Activated CD4-positive, alpha-beta T cell treated with anti-CD3 and anti-CD28 coated beads, Interleukin-2, amount 10 ng/mL, durations not matched to agents 7 days and 5 days (primary cell): ENCODE results near the gene RSL24D1. TPM values are rescaled to one million over a fixed set of nuclear protein-coding genes. Genes with fewer than 3 reads are reported as not detected.

Source experiments
- CTCF ChIA-PET: fragments of 350-600 bp; sonication (Branson Sonifier 250); formaldehyde crosslinking; loops from one replicate; lab custom pipeline; 2021; ENCODE audit warnings: antibody characterized with exemption; lab: Charles Lee
- POLR2A ChIA-PET: fragments of 350-600 bp; sonication (Branson Sonifier 250); formaldehyde crosslinking; loops from one replicate; lab custom pipeline; 2021; ENCODE audit warnings: antibody characterized with exemption; lab: Charles Lee
- DNase-seq: peaks from one replicate; pipeline ENCODE4 v3.0.0-alpha.2; 2020
- H3K27ac Mint-ChIP-seq: one replicate; pipeline ENCODE4 v1.8.0; 2021; ENCODE audit warnings: mild to moderate bottlenecking, moderate library complexity, mixed read lengths
- H3K27me3 Mint-ChIP-seq: one replicate; pipeline ENCODE4 v1.8.0; 2021; ENCODE audit warnings: mixed read lengths
- H3K36me3 Mint-ChIP-seq: one replicate; pipeline ENCODE4 v1.8.0; 2021; ENCODE audit warnings: low read depth, mixed read lengths
- H3K4me1 Mint-ChIP-seq: one replicate; pipeline ENCODE4 v1.8.0; 2021; ENCODE audit warnings: mixed read lengths
- H3K4me3 Mint-ChIP-seq: one replicate; pipeline ENCODE4 v1.8.0; 2021; ENCODE audit warnings: mild to moderate bottlenecking, moderate library complexity, mixed read lengths
- H3K9me3 Mint-ChIP-seq: one replicate; pipeline ENCODE4 v1.8.0; 2021; ENCODE audit warnings: mixed read lengths
- total RNA-seq, 2 experiments: library from RNA; stranded (reverse); gene quantifications; one replicate each; pipeline ENCODE4 v1.2.3, GENCODE V29; 2021

The RSL24D1 gene
- total RNA-seq, 2 experiments from 2014 or later = 78.6 to 81.2 TPM

DNA sequence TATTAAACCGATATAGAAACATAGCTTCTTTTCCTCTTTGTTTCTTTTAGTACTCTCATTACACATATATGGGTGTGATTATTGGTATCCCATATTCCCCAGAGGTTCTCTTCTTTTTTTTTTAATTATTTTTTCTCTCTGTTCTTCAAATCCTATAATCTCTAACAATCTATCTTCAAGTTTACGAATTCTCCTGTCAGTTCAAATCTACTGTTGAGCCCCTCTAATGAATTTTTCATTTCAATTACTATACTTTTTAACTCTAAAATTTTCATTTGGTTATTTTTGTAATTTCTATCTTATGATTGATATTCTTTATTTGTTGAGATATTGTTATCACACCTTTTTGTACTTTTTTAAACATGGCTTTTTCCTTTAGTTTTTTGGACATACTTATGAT, 64.1 kb downstream of the RSL24D1 start:
- peaks cover 4% of the 10 kb centered on the region for H3K27me3 Mint-ChIP-seq
- peaks cover 13% of the 10 kb centered on the region for H3K9me3 Mint-ChIP-seq
- ChIA-PET POLR2A (no interaction called here), CTCF (no interaction called here)
- no peak overlapping the region for H3K27ac Mint-ChIP-seq
- H3K4me1 Mint-ChIP-seq = no peaks in the 10 kb centered on the region
- no peak overlapping the region for H3K4me3 Mint-ChIP-seq
- DNase-seq = no peak
- peaks cover 3% of the 10 kb centered on the region for H3K36me3 Mint-ChIP-seq

Other genes with a start within 250 kb of the RSL24D1 start
- 10 to 100 TPM; 63.4 to 65.8 TPM for gene RAB27A, start 92.9 kb upstream of the RSL24D1 start, total RNA-seq
- gene PIGBOS1, start 122.2 kb upstream of the RSL24D1 start, total RNA-seq = 10 to 100 TPM; 11.0 to 11.4 TPM
- gene PIGB, start 122.3 kb upstream of the RSL24D1 start, total RNA-seq = 10 to 100 TPM; 22.2 to 23.4 TPM
- 10 to 100 TPM; 13.0 to 13.1 TPM for gene CCPG1, start 211.4 kb upstream of the RSL24D1 start, total RNA-seq
- gene PIERCE2, start 211.6 kb upstream of the RSL24D1 start, total RNA-seq = under 1 TPM in 1 of 2 experiments, not detected in 1; 0.60 TPM